Astrocyte of the spinal cord (primary cell): ENCODE measurements around the gene ALG12.

Source experiments
- DNase-seq: peaks from one replicate; pipeline ENCODE4 v3.0.0; 2011; ENCODE audit warnings: low read depth, low spot score
- H3K4me3 ChIP-seq: 2 replicates; pipeline ENCODE4 v1.5.1; 2011; ENCODE audit warnings: low read depth, mild to moderate bottlenecking, low read length, moderate library complexity
- in situ Hi-C: cut with HindIII; loops from 2 replicates; pipeline ENCODE4 v1.10.0; 2017; ENCODE audit warnings: low sequenced_read_pairs
- TF ChIP-seq, protein P1 (sequence below): IDR thresholded peaks from 2 replicates; pipeline ENCODE4 v1.5.1; 2012; ENCODE audit warnings: low read depth, mild to moderate bottlenecking, low read length, inconsistent platforms

Gene ALG12

GRCh38 chr22:49877642-49878041 is 40.6 kb downstream of the ALG12 start:
- TF ChIP-seq, protein P1, sequence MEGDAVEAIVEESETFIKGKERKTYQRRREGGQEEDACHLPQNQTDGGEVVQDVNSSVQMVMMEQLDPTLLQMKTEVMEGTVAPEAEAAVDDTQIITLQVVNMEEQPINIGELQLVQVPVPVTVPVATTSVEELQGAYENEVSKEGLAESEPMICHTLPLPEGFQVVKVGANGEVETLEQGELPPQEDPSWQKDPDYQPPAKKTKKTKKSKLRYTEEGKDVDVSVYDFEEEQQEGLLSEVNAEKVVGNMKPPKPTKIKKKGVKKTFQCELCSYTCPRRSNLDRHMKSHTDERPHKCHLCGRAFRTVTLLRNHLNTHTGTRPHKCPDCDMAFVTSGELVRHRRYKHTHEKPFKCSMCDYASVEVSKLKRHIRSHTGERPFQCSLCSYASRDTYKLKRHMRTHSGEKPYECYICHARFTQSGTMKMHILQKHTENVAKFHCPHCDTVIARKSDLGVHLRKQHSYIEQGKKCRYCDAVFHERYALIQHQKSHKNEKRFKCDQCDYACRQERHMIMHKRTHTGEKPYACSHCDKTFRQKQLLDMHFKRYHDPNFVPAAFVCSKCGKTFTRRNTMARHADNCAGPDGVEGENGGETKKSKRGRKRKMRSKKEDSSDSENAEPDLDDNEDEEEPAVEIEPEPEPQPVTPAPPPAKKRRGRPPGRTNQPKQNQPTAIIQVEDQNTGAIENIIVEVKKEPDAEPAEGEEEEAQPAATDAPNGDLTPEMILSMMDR: no peak
- in situ Hi-C loops: no loop called here
- H3K4me3 ChIP-seq: no peak overlapping the region
- no peak for DNase-seq

- DNase-seq: no peak
- TF ChIP-seq, protein P1: no peak
- in situ Hi-C loops: no loop called here
- H3K4me3 ChIP-seq: no peak overlapping the region
Measured at GRCh38 chr22:49873228-49873940, 44.9 kb downstream of the ALG12 start.

DNA sequence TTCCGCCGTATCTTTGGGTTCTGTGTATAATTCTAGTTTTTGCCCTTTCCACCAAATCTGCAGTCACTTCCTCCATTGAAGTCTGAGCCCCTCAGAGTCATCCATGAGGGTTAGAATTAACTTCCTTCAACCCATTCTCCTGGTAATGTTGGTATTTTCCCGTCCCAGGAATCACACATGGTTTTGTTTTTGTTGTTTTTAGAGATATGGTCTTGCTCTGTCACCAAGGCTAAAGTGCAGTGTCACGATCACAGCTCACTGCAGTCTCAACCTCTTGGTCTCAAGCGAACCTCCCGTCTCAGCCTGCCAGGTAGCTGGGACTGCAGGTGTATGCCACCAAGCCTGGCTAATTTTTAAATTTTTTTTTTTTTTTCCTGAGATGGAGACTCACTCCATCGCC is 45.9 kb downstream of the ALG12 start:
- no peak overlapping the region for H3K4me3 ChIP-seq
- TF ChIP-seq, protein P1: no peak
- in situ Hi-C loops: no loop called here
- no peak for DNase-seq

GRCh38 chr22:49871482-49871881 is 46.8 kb downstream of the ALG12 start:
- in situ Hi-C loops: no loop called here
- TF ChIP-seq, protein P1: no peak
- no peak for DNase-seq
- no peak overlapping the region for H3K4me3 ChIP-seq

DNA sequence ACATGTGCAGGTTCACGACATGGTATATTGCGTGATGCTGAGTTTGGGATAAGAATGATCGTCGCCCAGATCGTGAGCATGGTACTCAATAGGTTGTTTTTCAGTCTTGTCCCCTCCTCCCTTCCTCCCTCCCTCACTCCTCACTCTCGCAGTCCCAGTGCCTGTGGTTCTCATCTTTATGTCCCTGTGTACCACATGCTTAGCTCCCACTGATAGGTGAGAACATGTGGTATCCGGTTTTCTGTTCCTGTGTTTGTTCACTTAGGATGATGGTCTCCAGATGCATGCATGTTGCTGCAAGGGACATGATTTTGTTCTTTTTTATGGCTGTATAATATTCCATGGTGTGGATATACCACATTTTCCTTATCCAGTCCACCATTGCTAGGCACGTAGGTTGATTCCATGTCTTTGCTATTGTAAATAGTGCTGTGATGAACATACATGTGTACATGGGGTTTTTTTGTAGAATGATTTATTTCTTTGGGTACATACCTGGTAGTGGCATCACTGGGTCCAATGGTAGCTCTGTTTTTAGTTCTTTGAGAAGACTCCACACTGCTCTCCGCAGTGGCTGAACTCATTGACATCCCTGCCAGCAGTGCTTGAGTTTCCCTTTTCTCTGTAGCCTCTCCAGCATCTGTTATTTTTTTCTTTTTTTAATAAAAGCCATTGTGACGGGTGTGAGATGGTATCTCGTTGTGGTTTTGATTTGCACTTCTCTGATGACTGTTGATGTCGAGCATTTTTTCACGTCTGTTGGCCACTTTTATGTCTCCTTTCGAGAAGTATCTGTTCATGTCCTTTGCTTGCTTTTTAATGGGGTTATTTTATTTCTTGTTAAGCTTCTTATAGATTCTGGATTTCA is 48.2 kb downstream of the ALG12 start:
- DNase-seq: no peak
- H3K4me3 ChIP-seq: no peak overlapping the region
- TF ChIP-seq, protein P1: no peak
- in situ Hi-C loops: no loop called here

DNA sequence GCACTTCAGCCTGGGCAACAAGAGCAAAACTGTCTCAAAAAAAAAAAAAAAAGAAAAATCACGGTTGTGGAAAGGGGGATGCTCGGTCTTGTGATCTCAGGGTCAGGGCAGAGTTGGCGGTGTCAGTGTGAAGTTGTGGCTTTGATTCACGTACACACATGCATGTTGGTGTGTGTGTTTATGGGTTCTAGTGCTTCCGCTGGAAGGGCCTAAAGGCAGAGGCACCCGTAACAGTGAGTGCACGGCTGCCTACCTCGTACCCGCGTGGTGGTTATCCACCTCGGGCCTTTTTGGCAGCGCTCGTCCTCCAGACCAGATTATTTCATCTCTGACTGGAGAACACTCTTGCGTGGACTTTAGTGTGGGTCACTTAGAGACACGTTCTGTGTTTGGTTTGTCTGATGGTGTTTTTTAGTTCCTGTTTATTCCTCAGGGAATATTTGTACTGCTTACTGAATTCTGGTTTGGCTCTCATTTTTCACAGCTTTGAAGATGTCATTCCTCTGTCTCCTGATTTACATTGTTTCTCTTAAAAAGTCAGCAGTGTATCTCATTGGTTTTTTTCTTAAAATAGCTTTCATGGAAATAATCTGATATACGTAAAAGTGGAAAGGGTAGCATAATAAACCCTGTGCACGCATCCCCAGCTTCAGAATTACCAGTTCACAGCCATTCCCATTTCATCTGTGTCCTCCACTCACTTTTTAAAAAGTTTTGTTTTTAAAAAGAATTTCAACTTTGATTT is 49.0 kb downstream of the ALG12 start:
- no peak for DNase-seq
- TF ChIP-seq, protein P1: no peak
- in situ Hi-C loops: no loop called here
- no peak overlapping the region for H3K4me3 ChIP-seq
